HuH-7.5 (cell line): Measurements from ENCODE around the gene LPAR6.
"Not testable (repeated sequence)": the region's sequence is repeated elsewhere in the genome, so short reads cannot be mapped to it uniquely, and the experiment has no call there.

Experiments used
- DNase-seq: peaks from one replicate; pipeline ENCODE4 v3.0.0; 2011; ENCODE audit warnings: low spot score

Gene LPAR6, protein sequence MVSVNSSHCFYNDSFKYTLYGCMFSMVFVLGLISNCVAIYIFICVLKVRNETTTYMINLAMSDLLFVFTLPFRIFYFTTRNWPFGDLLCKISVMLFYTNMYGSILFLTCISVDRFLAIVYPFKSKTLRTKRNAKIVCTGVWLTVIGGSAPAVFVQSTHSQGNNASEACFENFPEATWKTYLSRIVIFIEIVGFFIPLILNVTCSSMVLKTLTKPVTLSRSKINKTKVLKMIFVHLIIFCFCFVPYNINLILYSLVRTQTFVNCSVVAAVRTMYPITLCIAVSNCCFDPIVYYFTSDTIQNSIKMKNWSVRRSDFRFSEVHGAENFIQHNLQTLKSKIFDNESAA

DNA sequence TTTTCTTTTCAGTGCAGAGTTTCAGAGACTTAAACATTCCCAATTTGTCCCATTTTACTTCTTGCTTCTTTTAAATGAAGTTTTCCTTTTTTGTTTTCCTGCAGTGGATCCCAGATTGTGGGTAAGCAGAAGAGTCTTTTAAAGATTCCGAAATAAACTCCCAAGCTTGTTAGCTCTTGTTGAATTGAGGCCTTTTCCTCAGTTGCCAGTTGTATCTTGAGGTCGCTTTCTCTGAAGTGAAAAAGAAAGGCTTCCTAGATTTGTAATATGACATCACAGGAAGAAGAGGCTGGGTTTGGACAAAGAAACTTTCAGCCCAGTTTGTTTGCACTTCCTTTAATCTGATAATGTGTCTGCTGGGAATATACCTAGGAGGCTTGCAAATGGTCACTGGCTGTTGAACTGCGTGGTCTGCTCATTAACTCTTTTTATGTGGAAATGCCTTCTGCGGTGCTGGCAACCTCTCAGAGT is at the start of gene LPAR6:
TSS of gene LPAR6 (minus strand) at position 233 of the 471 bp plus-strand sequence. CDS start 690 bp downstream, outside the sequence.
- DNase-seq, result no peak

- no peak for DNase-seq
These were observed 44.8 kb upstream of the LPAR6 start for GRCh38 chr13:48457578-48458242.

- no peak for DNase-seq
These were observed 43.6 kb upstream of the LPAR6 start for GRCh38 chr13:48456546-48456945.

DNA sequence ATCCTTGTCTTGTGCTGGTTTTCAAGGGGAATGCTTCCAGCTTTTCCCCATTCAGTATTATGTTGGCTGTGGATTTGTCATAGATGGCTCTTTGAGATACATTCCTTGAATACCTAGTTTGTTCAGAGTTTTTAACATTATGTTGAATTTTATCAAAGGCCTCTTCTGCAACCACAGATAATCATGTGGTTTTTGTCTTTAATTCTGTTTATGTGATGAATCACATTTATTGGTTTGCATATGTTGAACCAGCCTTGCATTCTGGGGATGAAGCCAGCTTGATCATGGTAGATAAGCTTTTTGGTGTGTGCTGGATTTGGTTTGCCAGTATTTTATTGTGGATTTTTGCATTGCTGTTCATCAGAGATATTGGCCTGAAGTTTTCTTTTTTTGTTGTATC is 38.3 kb upstream of the LPAR6 start:
- DNase-seq, result not testable (repeated sequence)

GRCh38 chr13:48449656-48450055 is 36.7 kb upstream of the LPAR6 start:
- no peak for DNase-seq

DNA sequence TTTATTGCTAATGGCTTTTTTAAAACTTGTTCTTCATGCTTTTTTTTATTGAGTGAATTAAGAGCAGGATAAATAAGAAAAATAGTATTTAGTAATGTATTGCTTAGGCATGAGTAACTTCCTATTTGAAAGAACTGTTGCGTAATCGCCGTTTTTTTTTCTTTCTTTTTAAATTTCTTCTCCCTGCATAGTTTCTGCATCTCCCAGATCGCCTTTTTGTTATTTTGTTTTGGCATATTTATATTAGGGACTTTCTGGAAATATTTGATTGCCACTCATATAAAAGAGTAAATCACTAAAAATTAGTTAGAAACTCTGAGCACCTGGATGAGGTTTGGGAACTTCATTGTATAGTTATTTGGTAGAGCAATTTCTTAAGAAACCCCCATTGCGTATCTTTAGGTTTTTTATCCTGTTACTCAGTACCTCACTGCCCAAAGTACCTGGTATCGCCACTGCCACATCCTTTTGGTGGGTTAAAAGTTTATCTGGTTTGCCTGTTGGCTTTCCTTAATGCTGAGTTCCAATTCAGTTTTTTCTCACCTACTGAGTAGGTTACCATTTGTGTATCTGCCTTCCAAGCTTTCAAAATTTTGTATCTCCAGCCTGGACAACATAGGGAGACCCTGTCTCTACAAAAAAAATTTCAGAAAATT is 36.2 kb upstream of the LPAR6 start:
- DNase-seq, result no peak

- no peak for DNase-seq
These were observed 35.5 kb upstream of the LPAR6 start for GRCh38 chr13:48448285-48448958.

DNA sequence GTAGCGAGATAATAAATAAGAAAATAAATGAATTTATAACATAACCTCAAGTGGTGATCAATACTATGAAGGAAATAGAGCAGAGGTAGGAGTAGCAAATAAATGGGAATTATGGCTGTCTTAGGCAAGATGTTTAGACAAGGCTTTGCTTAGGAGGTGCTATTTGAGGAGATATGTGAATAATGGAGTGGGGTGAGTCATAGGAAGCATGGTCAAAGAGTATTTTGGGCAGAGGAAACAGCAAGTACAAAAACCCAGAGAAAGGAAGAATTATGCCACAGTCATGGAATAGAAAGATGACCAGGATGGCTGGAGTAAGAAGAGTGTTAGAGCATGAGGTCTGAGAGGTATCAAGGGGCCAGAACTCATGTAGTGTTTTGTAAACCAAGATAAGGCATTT is 33.6 kb upstream of the LPAR6 start:
- no peak for DNase-seq

- no peak for DNase-seq
These were observed 30.7 kb upstream of the LPAR6 start for GRCh38 chr13:48443442-48444208.

GRCh38 chr13:48437371-48437770 is 24.5 kb upstream of the LPAR6 start:
- no peak for DNase-seq

DNA sequence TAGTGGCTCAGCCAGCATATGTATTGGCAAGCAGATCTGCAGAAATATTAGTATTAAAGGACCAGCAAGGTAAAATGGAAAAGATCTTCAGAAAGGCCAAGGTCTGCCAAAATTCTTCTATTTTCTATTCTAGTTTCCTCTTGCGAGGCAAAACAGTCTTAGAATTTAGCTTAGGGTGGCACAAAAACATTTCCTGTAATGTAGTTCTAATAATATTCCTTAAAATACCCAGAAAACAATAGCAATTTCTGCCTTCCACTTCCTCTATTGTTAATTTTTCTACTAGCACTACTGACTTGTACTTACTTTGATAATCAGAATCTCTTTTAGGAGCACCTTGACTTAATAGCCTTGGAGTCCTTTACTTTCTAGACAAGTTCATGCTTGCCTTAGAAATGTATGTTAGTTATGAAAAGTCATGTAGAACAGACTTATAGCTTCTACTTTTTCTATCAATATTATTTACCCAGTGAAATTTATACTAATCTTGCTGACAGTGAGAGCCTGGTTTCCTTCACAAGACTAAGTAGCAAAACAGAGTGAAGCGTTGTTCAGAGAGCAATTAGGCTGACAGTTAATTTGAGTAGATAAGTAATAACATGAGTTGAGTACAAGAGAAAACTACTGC is 23.9 kb upstream of the LPAR6 start:
- no peak for DNase-seq

DNA sequence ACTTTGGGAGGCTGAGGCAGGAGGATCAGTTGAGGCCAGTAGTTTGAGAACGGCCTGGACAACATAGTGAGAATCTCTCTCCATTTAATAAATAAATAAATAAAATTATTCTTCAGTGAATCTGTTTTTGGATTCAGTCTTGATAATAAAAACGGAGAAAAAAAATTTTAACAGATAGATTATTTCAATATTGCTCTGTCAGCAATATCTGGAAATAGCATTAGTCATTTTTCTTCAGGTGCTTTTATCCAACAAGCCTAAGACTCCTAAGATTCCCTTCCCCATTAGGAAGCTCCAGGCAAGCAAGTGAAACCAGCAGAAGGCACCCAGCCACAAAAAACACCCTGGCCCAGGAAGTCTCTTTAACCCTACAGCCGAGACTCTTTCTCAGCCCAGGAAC is 21.3 kb upstream of the LPAR6 start:
- DNase-seq, result no peak

- DNase-seq, result no peak
These were observed 19.2 kb upstream of the LPAR6 start for GRCh38 chr13:48431987-48432615.

DNA sequence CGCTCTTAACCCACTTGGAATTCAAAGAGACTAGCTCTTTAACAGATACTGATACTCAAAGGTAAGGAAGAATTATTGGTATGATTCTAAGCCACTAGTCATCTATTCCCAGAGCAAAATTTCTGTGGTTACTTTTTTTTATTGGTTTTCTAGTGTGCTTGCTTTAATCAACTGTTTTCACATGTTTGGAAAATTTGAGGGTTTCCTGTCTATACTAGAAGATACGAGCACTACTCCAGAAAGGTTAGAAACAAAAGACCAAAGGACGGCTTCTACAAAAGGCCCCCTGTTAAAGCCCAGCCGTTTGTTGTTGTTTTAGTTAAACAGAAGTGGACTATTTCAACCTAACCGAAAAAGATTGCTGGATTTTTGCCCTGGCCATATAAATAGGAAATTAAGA is 18.5 kb upstream of the LPAR6 start:
- no peak for DNase-seq

DNA sequence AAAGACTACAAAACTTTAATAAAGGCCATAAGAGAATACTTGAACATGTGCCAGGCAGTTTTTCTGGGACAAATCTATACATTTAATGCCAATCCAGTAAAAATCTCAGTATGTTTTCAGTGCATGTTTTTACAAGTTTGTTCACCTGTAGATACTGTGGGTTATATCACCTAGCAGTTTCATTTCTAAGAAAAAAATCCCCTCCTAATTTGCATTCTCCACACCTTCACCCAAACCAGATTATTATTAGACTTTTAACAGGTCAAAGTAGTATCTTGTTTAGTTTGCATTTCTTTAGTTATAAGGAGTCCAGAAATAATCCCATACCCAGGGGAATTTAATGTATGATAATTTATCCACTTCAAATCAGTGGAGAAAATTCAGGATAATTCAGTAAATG is 17.0 kb upstream of the LPAR6 start:
- no peak for DNase-seq

DNA sequence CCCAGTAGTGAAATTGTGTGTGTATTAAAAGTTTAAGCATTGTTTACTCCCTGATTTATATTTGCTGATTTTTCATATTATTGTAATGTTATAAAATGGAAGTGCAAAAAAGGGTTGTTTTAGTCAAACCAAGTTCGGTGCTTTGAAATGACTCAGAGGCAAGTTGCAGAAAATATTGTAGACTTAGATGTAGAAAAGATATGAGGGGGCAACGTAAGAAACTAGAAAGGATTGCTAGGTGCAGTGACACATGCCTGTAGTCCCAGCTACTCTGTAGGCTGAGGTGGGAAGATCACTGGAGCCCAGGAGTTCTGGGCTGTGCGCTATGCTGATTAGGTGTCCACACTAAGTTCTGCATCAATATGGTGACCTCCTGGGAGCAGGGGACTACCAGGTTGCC is 16.1 kb upstream of the LPAR6 start:
- no peak for DNase-seq

GRCh38 chr13:48426755-48427298 is 13.9 kb upstream of the LPAR6 start:
- not testable (repeated sequence) for DNase-seq

GRCh38 chr13:48426052-48426451 is 13.1 kb upstream of the LPAR6 start:
- no peak for DNase-seq

DNA sequence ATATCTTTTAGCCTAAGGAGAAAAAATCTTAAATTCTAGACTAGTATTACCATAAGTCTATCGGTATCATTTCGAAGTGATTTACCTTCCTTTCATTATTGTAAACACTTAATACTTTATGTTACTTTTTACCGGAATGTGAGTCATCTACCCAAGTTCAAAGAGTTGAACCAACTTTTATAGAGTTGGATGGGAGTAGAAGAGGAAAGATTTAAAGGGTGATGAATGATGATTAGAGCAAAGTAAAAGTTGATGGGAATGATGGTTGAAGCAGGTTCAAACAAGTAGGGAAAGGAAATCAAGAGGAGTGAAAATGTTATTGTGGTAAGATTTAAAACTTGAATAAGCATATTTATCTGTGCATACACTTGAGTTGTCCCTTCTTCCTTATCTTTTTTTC is 11.3 kb upstream of the LPAR6 start:
- no peak for DNase-seq

- DNase-seq, result not testable (repeated sequence)
These were observed 9.1 kb upstream of the LPAR6 start for GRCh38 chr13:48422003-48422402.
